Midbrain (tissue), 1 donor: ENCODE data around the gene PGLYRP4.
"Not testable (repeated sequence)": the region's sequence is repeated elsewhere in the genome, so short reads cannot be mapped to it uniquely, and the experiment has no call there.

Experiments
- DNase-seq: peaks from one replicate; lab custom pipeline; 2025; lab: John Stamatoyannopoulos, UW

PGLYRP4 gene

GRCh38 chr1:153337980-153338853 lies 10.4 kb downstream of the PGLYRP4 start:
- DNase-seq: no peak

- DNase-seq: no peak
Observed at GRCh38 chr1:153336650-153337049, 12.0 kb downstream of the PGLYRP4 start.

GRCh38 chr1:153333902-153334301 lies 14.7 kb downstream of the PGLYRP4 start:
- no peak for DNase-seq

- DNase-seq: peak; percentile 27
Observed at GRCh38 chr1:153324912-153325311, 23.7 kb downstream of the PGLYRP4 start.

GRCh38 chr1:153322568-153322967 lies 26.1 kb downstream of the PGLYRP4 start:
- no peak for DNase-seq

GRCh38 chr1:153318145-153318544 lies 30.5 kb downstream of the PGLYRP4 start:
- not testable (repeated sequence) for DNase-seq

GRCh38 chr1:153316013-153316412 lies 32.6 kb downstream of the PGLYRP4 start:
- not testable (repeated sequence) for DNase-seq

GRCh38 chr1:153314388-153314787 lies 34.3 kb downstream of the PGLYRP4 start:
- not testable (repeated sequence) for DNase-seq

- DNase-seq: no peak
Observed at GRCh38 chr1:153313288-153313687, 35.4 kb downstream of the PGLYRP4 start.

GRCh38 chr1:153312570-153313186 lies 36.0 kb downstream of the PGLYRP4 start, which contains the start of gene PGLYRP3:
Gene PGLYRP3, minus strand, starts transcription at chr1:153312952. Its CDS starts 2,287 bp downstream, at chr1:153310665.
- DNase-seq: no peak

GRCh38 chr1:153310526-153310925 lies 38.1 kb downstream of the PGLYRP4 start:
- DNase-seq: no peak

GRCh38 chr1:153309441-153309840 lies 39.2 kb downstream of the PGLYRP4 start:
- DNase-seq: no peak

- no peak for DNase-seq
Observed at GRCh38 chr1:153308540-153308939, 40.1 kb downstream of the PGLYRP4 start.

GRCh38 chr1:153307221-153307600 lies 41.4 kb downstream of the PGLYRP4 start:
- no peak for DNase-seq

- no peak for DNase-seq
Observed at GRCh38 chr1:153306303-153307220, 42.1 kb downstream of the PGLYRP4 start.

- DNase-seq: no peak
Observed at GRCh38 chr1:153305682-153306081, 43.0 kb downstream of the PGLYRP4 start.

- no peak for DNase-seq
Observed at GRCh38 chr1:153302308-153302707, 46.3 kb downstream of the PGLYRP4 start.

GRCh38 chr1:153293851-153294250 lies 54.8 kb downstream of the PGLYRP4 start:
- DNase-seq: no peak

- DNase-seq: no peak
Observed at GRCh38 chr1:153293480-153293775, 55.2 kb downstream of the PGLYRP4 start.

- no peak for DNase-seq
Observed at GRCh38 chr1:153292740-153293479, 55.7 kb downstream of the PGLYRP4 start.

- no peak for DNase-seq
Observed at GRCh38 chr1:153292185-153292584, 56.5 kb downstream of the PGLYRP4 start.

- no peak for DNase-seq
Observed at GRCh38 chr1:153291514-153291913, 57.1 kb downstream of the PGLYRP4 start.
